Uterus (tissue), 2 donors: Measurements from ENCODE around the gene COL18A1.

Experiments
- POLR2A ChIP-seq, 2 donors: fragments of 450-650 bp; IDR thresholded peaks; one replicate each; pipeline ENCODE4 v1.6.1; 2016; ENCODE audit warnings: antibody characterized with exemption in 2 of 2, mild to moderate bottlenecking in 1 of 2, moderate library complexity in 1 of 2
- TF ChIP-seq, protein P1 (sequence below), 4 experiments: fragments of 200-600 bp in 2 of 4; fragments of 450-650 bp in 2 of 4; sonication (generic) in 2 of 4; IDR thresholded peaks; one replicate each; pipeline ENCODE4 v1.5.1; 2016 to 2019; ENCODE audit warnings: antibody characterized with exemption in 4 of 4, mild to moderate bottlenecking in 2 of 4, moderate library complexity in 1 of 4

DNA sequence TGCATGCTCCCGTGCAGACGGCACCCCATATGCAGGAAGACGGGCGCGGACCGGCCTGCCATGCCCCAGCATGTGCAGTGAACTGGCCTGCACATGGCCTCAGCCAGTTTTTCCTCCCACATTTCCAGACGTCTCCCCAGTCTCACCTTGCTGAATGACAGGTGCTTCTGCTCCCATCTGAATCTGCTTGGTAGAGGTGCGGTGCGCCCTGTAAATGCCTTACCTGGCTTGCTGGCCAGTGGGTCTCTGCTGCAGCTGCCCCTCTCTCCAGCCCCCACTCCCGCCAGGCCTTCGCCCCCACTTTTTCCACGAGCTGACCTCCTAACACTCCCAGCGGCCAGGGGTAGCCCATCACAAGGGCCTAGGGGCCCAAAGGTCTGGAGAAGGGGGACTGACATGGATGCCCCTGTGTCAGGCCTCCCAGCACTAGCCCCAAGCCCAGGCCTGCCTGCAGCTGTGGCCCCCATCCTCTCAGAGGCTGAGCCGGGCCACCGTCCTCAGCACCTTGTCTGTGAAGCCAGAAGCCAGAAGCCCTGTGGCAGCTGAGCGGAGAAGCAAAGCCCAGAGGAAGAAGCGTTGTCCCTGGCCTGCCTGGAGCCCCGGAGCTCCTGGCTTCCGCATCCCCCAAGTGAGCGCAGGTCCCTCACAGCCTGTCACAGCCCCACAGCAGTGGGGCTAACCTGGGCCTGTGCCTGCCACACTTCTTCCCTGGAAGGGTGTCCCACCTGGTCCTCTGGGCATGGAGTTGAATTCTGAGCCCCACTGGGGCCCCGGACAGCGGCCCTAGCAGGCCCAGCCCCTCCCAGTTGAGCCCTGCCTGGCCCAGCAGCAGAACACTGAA, 140.9 kb downstream of the COL18A1 start:
- TF ChIP-seq, protein P1, sequence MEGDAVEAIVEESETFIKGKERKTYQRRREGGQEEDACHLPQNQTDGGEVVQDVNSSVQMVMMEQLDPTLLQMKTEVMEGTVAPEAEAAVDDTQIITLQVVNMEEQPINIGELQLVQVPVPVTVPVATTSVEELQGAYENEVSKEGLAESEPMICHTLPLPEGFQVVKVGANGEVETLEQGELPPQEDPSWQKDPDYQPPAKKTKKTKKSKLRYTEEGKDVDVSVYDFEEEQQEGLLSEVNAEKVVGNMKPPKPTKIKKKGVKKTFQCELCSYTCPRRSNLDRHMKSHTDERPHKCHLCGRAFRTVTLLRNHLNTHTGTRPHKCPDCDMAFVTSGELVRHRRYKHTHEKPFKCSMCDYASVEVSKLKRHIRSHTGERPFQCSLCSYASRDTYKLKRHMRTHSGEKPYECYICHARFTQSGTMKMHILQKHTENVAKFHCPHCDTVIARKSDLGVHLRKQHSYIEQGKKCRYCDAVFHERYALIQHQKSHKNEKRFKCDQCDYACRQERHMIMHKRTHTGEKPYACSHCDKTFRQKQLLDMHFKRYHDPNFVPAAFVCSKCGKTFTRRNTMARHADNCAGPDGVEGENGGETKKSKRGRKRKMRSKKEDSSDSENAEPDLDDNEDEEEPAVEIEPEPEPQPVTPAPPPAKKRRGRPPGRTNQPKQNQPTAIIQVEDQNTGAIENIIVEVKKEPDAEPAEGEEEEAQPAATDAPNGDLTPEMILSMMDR (IDR thresholded peaks at IDR 0.05): no peak
- no peak for TF ChIP-seq POLR2A (IDR thresholded peaks at IDR 0.05)
